Subcutaneous abdominal adipose tissue (tissue), 5 donors: ENCODE results near the gene RELN.
"Not testable (repeated sequence)": the region's sequence is repeated elsewhere in the genome, so short reads cannot be mapped to it uniquely, and the experiment has no call there.

Source experiments
- H3K27ac ChIP-seq: one replicate; pipeline ENCODE4 v1.7.0; 2013; ENCODE audit warnings: low read depth, mild to moderate bottlenecking, inconsistent platforms, low read length, moderate library complexity
- H3K27me3 ChIP-seq, 5 donors: one replicate each; pipeline ENCODE4 v1.7.0; 2013; ENCODE audit warnings: low read length in 5 of 5, inconsistent platforms in 1 of 5; ENCODE audit not compliant: control insufficient read depth in 5 of 5, insufficient read depth in 4 of 5
- H3K36me3 ChIP-seq, 5 donors: one replicate each; pipeline ENCODE4 v1.7.0; 2013; ENCODE audit warnings: low read length in 5 of 5; ENCODE audit not compliant: control insufficient read depth in 5 of 5, insufficient read depth in 5 of 5
- H3K4me1 ChIP-seq, 5 donors: one replicate each; pipeline ENCODE4 v1.7.0; 2013; ENCODE audit warnings: low read length in 5 of 5, mild to moderate bottlenecking in 3 of 5, moderate library complexity in 1 of 5; ENCODE audit not compliant: control insufficient read depth in 5 of 5, insufficient read depth in 5 of 5
- H3K4me3 ChIP-seq, 5 donors: one replicate each; pipeline ENCODE4 v1.7.0; 2013; ENCODE audit warnings: low read length in 5 of 5, low read depth in 1 of 5
- H3K9ac ChIP-seq, 5 donors: one replicate each; pipeline ENCODE4 v1.7.0; 2013; ENCODE audit warnings: low read length in 5 of 5, mild to moderate bottlenecking in 4 of 5, moderate library complexity in 3 of 5
- H3K9me3 ChIP-seq, 5 donors: one replicate each; pipeline ENCODE4 v1.7.0; 2013; ENCODE audit warnings: low read length in 5 of 5; ENCODE audit not compliant: control insufficient read depth in 5 of 5
- donor health status: healthy.
- donor health status: healthy.
- donor health status: healthy.
- donor health status: healthy.
- donor health status: healthy.

RELN gene

GRCh38 chr7:103912891-103913605, 76.4 kb downstream of the RELN start:
- Histone ChIP-seq H3K27ac (no peak overlapping the region), H3K36me3 (no peaks in the 10 kb centered on the region), H3K9me3 (no peaks in the 10 kb centered on the region), H3K4me1 (no peaks in the 10 kb centered on the region), H3K9ac (no peak overlapping the region), H3K4me3 (no peak overlapping the region), H3K27me3 (no peaks in the 10 kb centered on the region)

- H3K4me3 ChIP-seq, H3K36me3 ChIP-seq, H3K27me3 ChIP-seq, H3K27ac ChIP-seq, H3K4me1 ChIP-seq, H3K9me3 ChIP-seq, H3K9ac ChIP-seq: not testable (repeated sequence)
These were observed 78.4 kb downstream of the RELN start for GRCh38 chr7:103911015-103911414.

- Histone ChIP-seq H3K9me3 (no peaks in the 10 kb centered on the region), H3K4me1 (no peaks in the 10 kb centered on the region), H3K9ac (no peak overlapping the region), H3K27ac (no peak overlapping the region), H3K4me3 (no peak overlapping the region), H3K36me3 (no peaks in the 10 kb centered on the region), H3K27me3 (no peaks in the 10 kb centered on the region)
These were observed 83.5 kb downstream of the RELN start for GRCh38 chr7:103905997-103906396.

- Histone ChIP-seq H3K4me1 (no peaks in the 10 kb centered on the region), H3K4me3 (no peak overlapping the region), H3K27ac (no peak overlapping the region), H3K36me3 (no peaks in the 10 kb centered on the region), H3K9me3 (no peaks in the 10 kb centered on the region), H3K27me3 (no peaks in the 10 kb centered on the region), H3K9ac (no peak overlapping the region)
These were observed 86.5 kb downstream of the RELN start for GRCh38 chr7:103902917-103903316.

GRCh38 chr7:103896826-103897225, 92.6 kb downstream of the RELN start:
- not testable (repeated sequence) for H3K9me3 ChIP-seq, H3K27ac ChIP-seq, H3K9ac ChIP-seq, H3K4me3 ChIP-seq, H3K4me1 ChIP-seq, H3K27me3 ChIP-seq, H3K36me3 ChIP-seq

GRCh38 chr7:103894656-103895596, 94.5 kb downstream of the RELN start:
- Histone ChIP-seq H3K9me3 (no peaks in the 10 kb centered on the region), H3K27me3 (peaks cover 0 to 2% (median 0%) of the 10 kb centered on the region in 5 donors), H3K4me1 (no peaks in the 10 kb centered on the region), H3K27ac (no peak overlapping the region), H3K9ac (no peak overlapping the region), H3K4me3 (no peak overlapping the region), H3K36me3 (no peaks in the 10 kb centered on the region)

- Histone ChIP-seq H3K9ac (no peak overlapping the region), H3K4me3 (no peak overlapping the region), H3K36me3 (no peaks in the 10 kb centered on the region), H3K27ac (no peak overlapping the region), H3K9me3 (no peaks in the 10 kb centered on the region), H3K4me1 (no peaks in the 10 kb centered on the region), H3K27me3 (peaks cover 0 to 2% (median 0%) of the 10 kb centered on the region in 5 donors)
These were observed 96.1 kb downstream of the RELN start for GRCh38 chr7:103893350-103893749.

GRCh38 chr7:103889451-103889850, 100.0 kb downstream of the RELN start:
- Histone ChIP-seq H3K27me3 (no peaks in the 10 kb centered on the region), H3K36me3 (no peaks in the 10 kb centered on the region), H3K27ac (no peak overlapping the region), H3K4me3 (no peak overlapping the region), H3K9me3 (no peaks in the 10 kb centered on the region), H3K9ac (no peak overlapping the region), H3K4me1 (no peaks in the 10 kb centered on the region)

GRCh38 chr7:103888603-103889153, 100.8 kb downstream of the RELN start:
- no peaks in the 10 kb centered on the region for H3K36me3 ChIP-seq
- H3K4me3 ChIP-seq: no peak overlapping the region
- H3K9me3 ChIP-seq: no peaks in the 10 kb centered on the region
- no peaks in the 10 kb centered on the region for H3K27me3 ChIP-seq
- H3K27ac ChIP-seq: no peak overlapping the region
- H3K9ac ChIP-seq: no peak overlapping the region
- no peaks in the 10 kb centered on the region for H3K4me1 ChIP-seq
